ENCODE measurements around the gene LRRC27. TPM values are rescaled to one million over a fixed set of nuclear protein-coding genes. Genes with fewer than 3 reads are reported as not detected.
A peak's percentile ranks its signal among the peaks of the same experiment; 100 is the strongest.
"Not testable (repeated sequence)": the region's sequence is repeated elsewhere in the genome, so short reads cannot be mapped to it uniquely, and the experiment has no call there.

LRRC27 gene
- total and polyA plus RNA-seq, 2 experiments from 2014 or later: 7.5 to 9.6 TPM

DNA sequence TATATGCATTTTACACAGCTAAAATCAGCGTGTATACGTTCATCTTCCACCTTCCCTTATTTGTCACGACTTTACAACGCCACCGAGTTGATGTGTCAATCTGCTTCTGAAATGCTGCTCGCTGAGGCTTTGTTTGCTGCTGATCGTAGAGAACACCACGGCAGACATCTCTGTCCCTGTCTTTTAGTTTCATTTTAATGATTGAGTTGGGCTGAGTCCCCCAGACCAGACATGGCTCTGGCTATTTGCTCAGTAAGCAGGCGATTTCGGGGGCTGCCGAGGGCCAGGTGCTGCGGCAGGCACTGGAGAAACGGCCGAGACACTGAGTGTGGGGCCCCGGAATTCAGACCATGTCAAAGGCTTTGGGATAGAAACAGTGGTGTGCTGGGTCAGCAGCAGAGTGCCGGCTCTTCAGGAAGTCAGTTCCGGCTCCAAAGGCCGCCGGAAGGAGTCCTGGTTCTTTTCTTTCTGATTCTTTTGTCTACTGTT lies 5.0 kb downstream of the LRRC27 start:
- Histone ChIP-seq H3K27ac (peak overlapping the region; percentile 49), H3K9me2 (ENCODE audit: insufficient read depth) (no peaks in the 10 kb centered on the region), H3K4me2 (ENCODE audit: unreplicated experiment) (peak overlapping the region; percentile 85), H3K9ac (peak overlapping the region; percentile 71), H4K20me1 (ENCODE audit: insufficient read depth) (no peaks in the 10 kb centered on the region), H3F3A (ENCODE audit: insufficient read depth) (no peaks in the 10 kb centered on the region), H3K36me3 (ENCODE audit: low read depth) (no peaks in the 10 kb centered on the region; the same call in 1 of the 2 replicates), H3K4me1 (ENCODE audit: insufficient read depth) (0 out of 2 replicates have a peak, but pooled peaks cover 9% of the 10 kb centered on the region), H3K4me3 (peak overlapping the region; percentile 67), H3K9me3 (ENCODE audit: low read depth) (no peaks in the 10 kb centered on the region), H2AFZ (peak overlapping the region; percentile 79), H3K27me3 (replicated peaks; ENCODE audit: insufficient read depth) (no peaks in the 10 kb centered on the region), H3K79me2 (ENCODE audit: insufficient read depth) (no peaks in the 10 kb centered on the region)
- in situ Hi-C loops (cut with MboI): loop anchor here (10.0 kb wide), 1 partner anchor 112 kb away; no protein-coding TSS in a partner anchor
- TF ChIP-seq EZH2phosphoT487 (IDR thresholded peaks at IDR 0.05; ENCODE audit: insufficient read depth, low read depth) (no peak), EZH2 (IDR thresholded peaks at IDR 0.05; ENCODE audit: insufficient read depth, poor library complexity, severe bottlenecking) (no peak)
- 41 to 49% methylated on average over 19 of the region's 19 CpGs for WGBS, 2 experiments (ENCODE audit: low coverage in 1 of 2, low lambda C conversion rate in 2 of 2, missing lambda C conversion rate in 2 of 2)
- peak; percentile 55 for DNase-seq

GRCh38 chr10:132337854-132338253 lies 5.9 kb downstream of the LRRC27 start:
- H3K36me3 ChIP-seq (ENCODE audit: low read depth); H3K4me2 ChIP-seq (ENCODE audit: unreplicated experiment); H3K9me3 ChIP-seq (ENCODE audit: low read depth); H3K27ac ChIP-seq; H3K79me2 ChIP-seq (ENCODE audit: insufficient read depth); H3F3A ChIP-seq (ENCODE audit: insufficient read depth); H3K9me2 ChIP-seq (ENCODE audit: insufficient read depth); H3K4me3 ChIP-seq; DNase-seq; H4K20me1 ChIP-seq (ENCODE audit: insufficient read depth); H3K27me3 ChIP-seq (replicated peaks; ENCODE audit: insufficient read depth); H3K4me1 ChIP-seq (ENCODE audit: insufficient read depth): not testable (repeated sequence)
- peak overlapping the region; percentile 79; the same call in 1 of the 2 replicates for H2AFZ ChIP-seq
- in situ Hi-C loops (cut with MboI): loop anchor here (10.0 kb wide), 1 partner anchor 113 kb away; no protein-coding TSS in a partner anchor
- WGBS, 2 experiments (ENCODE audit: low coverage in 1 of 2, low lambda C conversion rate in 2 of 2, missing lambda C conversion rate in 2 of 2): 95 to 96% methylated on average over 7 of the region's 7 CpGs
- peak overlapping the region; percentile 71; the same call in 1 of the 2 replicates for H3K9ac ChIP-seq

- Histone ChIP-seq H3F3A (ENCODE audit: insufficient read depth) (no peaks in the 10 kb centered on the region), H4K20me1 (ENCODE audit: insufficient read depth) (no peaks in the 10 kb centered on the region), H3K79me2 (ENCODE audit: insufficient read depth) (no peaks in the 10 kb centered on the region), H3K27me3 (replicated peaks; ENCODE audit: insufficient read depth) (no peaks in the 10 kb centered on the region), H3K4me2 (ENCODE audit: unreplicated experiment) (no peak overlapping the region), H3K9ac (no peak overlapping the region), H3K9me2 (ENCODE audit: insufficient read depth) (no peaks in the 10 kb centered on the region), H3K4me3 (no peak overlapping the region), H2AFZ (no peak overlapping the region), H3K4me1 (ENCODE audit: insufficient read depth) (0 out of 2 replicates have a peak, but pooled peaks cover 4% of the 10 kb centered on the region), H3K36me3 (ENCODE audit: low read depth) (peaks cover 8% of the 10 kb centered on the region; the same call in 1 of the 2 replicates), H3K9me3 (ENCODE audit: low read depth) (no peaks in the 10 kb centered on the region), H3K27ac (no peak overlapping the region)
- in situ Hi-C loops (cut with MboI): loop anchor here (10.0 kb wide), 1 partner anchor 114 kb away; no protein-coding TSS in a partner anchor
- 86% methylated on average over 10 of the region's 10 CpGs for WGBS, 2 experiments (ENCODE audit: low coverage in 1 of 2, low lambda C conversion rate in 2 of 2, missing lambda C conversion rate in 2 of 2)
- TF ChIP-seq EZH2phosphoT487 (IDR thresholded peaks at IDR 0.05; ENCODE audit: insufficient read depth, low read depth) (no peak), EZH2 (IDR thresholded peaks at IDR 0.05; ENCODE audit: insufficient read depth, poor library complexity, severe bottlenecking) (no peak)
- no peak for DNase-seq
Measured at GRCh38 chr10:132338876-132339275, 6.9 kb downstream of the LRRC27 start.

DNA sequence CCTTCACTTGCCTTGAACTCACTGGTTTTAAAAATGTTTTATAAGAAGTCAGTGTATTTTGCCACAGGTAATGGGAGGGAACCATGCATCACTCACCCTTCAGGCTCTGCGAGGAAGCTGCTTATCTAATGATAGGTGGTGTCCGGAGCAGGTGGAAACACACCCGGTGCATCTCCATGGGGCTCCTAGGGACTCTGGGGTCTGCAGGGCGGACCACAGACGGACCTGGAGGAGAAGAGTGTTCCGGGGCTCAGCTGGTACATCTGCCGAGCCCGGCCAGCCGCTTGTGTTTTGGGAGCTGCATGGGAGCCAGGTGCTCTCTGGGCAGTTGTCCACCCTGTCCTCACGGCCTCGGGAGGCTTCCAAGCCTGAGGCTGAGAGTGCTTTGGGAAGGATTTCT lies 7.3 kb downstream of the LRRC27 start:
- H3K79me2 ChIP-seq (ENCODE audit: insufficient read depth): no peaks in the 10 kb centered on the region
- no peak overlapping the region for H3K4me3 ChIP-seq
- no peak for TF ChIP-seq EZH2 (IDR thresholded peaks at IDR 0.05; ENCODE audit: insufficient read depth, poor library complexity, severe bottlenecking)
- no peaks in the 10 kb centered on the region for H3K9me3 ChIP-seq (ENCODE audit: low read depth)
- no peaks in the 10 kb centered on the region for H4K20me1 ChIP-seq (ENCODE audit: insufficient read depth)
- 0 out of 2 replicates have a peak, but pooled peaks cover 4% of the 10 kb centered on the region for H3K4me1 ChIP-seq (ENCODE audit: insufficient read depth)
- peaks cover 12% of the 10 kb centered on the region; the same call in 1 of the 2 replicates for H3K36me3 ChIP-seq (ENCODE audit: low read depth)
- no peak overlapping the region for H3K9ac ChIP-seq
- WGBS, 2 experiments (ENCODE audit: low coverage in 1 of 2, low lambda C conversion rate in 2 of 2, missing lambda C conversion rate in 2 of 2): 92 to 98% methylated on average over 10 to 11 of the region's 11 CpGs
- no peaks in the 10 kb centered on the region for H3F3A ChIP-seq (ENCODE audit: insufficient read depth)
- H2AFZ ChIP-seq: no peak overlapping the region
- H3K4me2 ChIP-seq (ENCODE audit: unreplicated experiment): no peak overlapping the region
- H3K27ac ChIP-seq: no peak overlapping the region
- no peak for DNase-seq
- in situ Hi-C loops (cut with MboI): loop anchor here (10.0 kb wide), 1 partner anchor 114 kb away; no protein-coding TSS in a partner anchor
- no peaks in the 10 kb centered on the region for H3K9me2 ChIP-seq (ENCODE audit: insufficient read depth)
- no peaks in the 10 kb centered on the region for H3K27me3 ChIP-seq (replicated peaks; ENCODE audit: insufficient read depth)
